GM23338 (cell line): ENCODE measurements around the gene LGI1. TPM values are rescaled to one million over a fixed set of nuclear protein-coding genes. Genes with fewer than 3 reads are reported as not detected.
"Not testable (repeated sequence)": the region's sequence is repeated elsewhere in the genome, so short reads cannot be mapped to it uniquely, and the experiment has no call there.

ENCODE experiments used
- ATAC-seq: fragments of 200-7000 bp; cut with Tn5 transposase; 3 replicates; pipeline ENCODE4 v1.9.1; 2020
- DNase-seq: peaks from one replicate; pipeline ENCODE4 v3.0.0-alpha.2; 2015; ENCODE audit warnings: low spot score
- H2AFZ ChIP-seq: fragments of 200-600 bp; sonication (generic); 2 replicates; pipeline ENCODE4 v1.8.0; 2016; ENCODE audit warnings: antibody characterized with exemption, mild to moderate bottlenecking, moderate library complexity
- H3F3A ChIP-seq: fragments of 200-600 bp; sonication (generic); replicated peaks from 2 replicates; pipeline ENCODE4 v1.8.0; 2017; ENCODE audit warnings: antibody characterized with exemption, mixed run types, low read depth
- H3K27ac ChIP-seq: fragments of 200-600 bp; sonication (generic); 2 replicates; pipeline ENCODE4 v1.6.1; 2016; ENCODE audit warnings: low read depth
- H3K27me3 ChIP-seq: fragments of 200-600 bp; sonication (generic); 2 replicates; pipeline ENCODE4 v1.8.0; 2016; ENCODE audit warnings: mild to moderate bottlenecking, mixed run types, moderate library complexity; ENCODE audit not compliant: insufficient read depth
- H3K36me3 ChIP-seq: fragments of 200-600 bp; sonication (generic); 2 replicates; pipeline ENCODE4 v1.8.0; 2016; ENCODE audit warnings: mild to moderate bottlenecking; ENCODE audit not compliant: insufficient read depth
- H3K4me1 ChIP-seq: fragments of 200-600 bp; sonication (generic); 2 replicates; pipeline ENCODE4 v1.8.0; 2016; ENCODE audit warnings: mild to moderate bottlenecking, moderate library complexity; ENCODE audit not compliant: insufficient read depth
- H3K4me2 ChIP-seq: fragments of 200-600 bp; sonication (generic); 2 replicates; pipeline ENCODE4 v1.7.1; 2017; ENCODE audit warnings: mixed run types
- H3K4me3 ChIP-seq: fragments of 200-600 bp; sonication (generic); 2 replicates; pipeline ENCODE4 v1.6.1; 2016; ENCODE audit warnings: mixed run types
- H3K79me2 ChIP-seq: fragments of 200-600 bp; sonication (generic); replicated peaks from 2 replicates; pipeline ENCODE4 v1.8.0; 2017; ENCODE audit warnings: mild to moderate bottlenecking; ENCODE audit not compliant: insufficient read depth
- H3K9me2 ChIP-seq: fragments of 200-600 bp; sonication (generic); 2 replicates; pipeline ENCODE4 v1.8.0; 2017; ENCODE audit not compliant: insufficient read depth
- H4K20me1 ChIP-seq: fragments of 200-600 bp; sonication (generic); replicated peaks from 2 replicates; pipeline ENCODE4 v1.8.0; 2017; ENCODE audit warnings: mild to moderate bottlenecking; ENCODE audit not compliant: insufficient read depth
- H3K27ac Mint-ChIP-seq: 2 replicates; pipeline ENCODE4 v1.8.0; 2020; ENCODE audit warnings: inconsistent platforms, mild to moderate bottlenecking, moderate library complexity, mixed read lengths
- H3K27me3 Mint-ChIP-seq: 3 replicates; pipeline ENCODE4 v1.8.0; 2022; ENCODE audit warnings: low read depth, mild to moderate bottlenecking, moderate library complexity, mixed read lengths, inconsistent platforms; ENCODE audit not compliant: insufficient read depth, poor library complexity
- H3K36me3 Mint-ChIP-seq: 3 replicates; pipeline ENCODE4 v1.8.0; 2021; ENCODE audit warnings: low read depth, mild to moderate bottlenecking, inconsistent platforms, moderate library complexity, mixed read lengths
- H3K4me1 Mint-ChIP-seq: 3 replicates; pipeline ENCODE4 v1.8.0; 2020; ENCODE audit warnings: mild to moderate bottlenecking, inconsistent platforms, mixed read lengths
- H3K4me3 Mint-ChIP-seq: 3 replicates; pipeline ENCODE4 v1.8.0; 2021; ENCODE audit warnings: moderate library complexity, mild to moderate bottlenecking, inconsistent platforms, mixed read lengths
- H3K9me3 Mint-ChIP-seq: 3 replicates; pipeline ENCODE4 v1.8.0; 2020; ENCODE audit warnings: moderate library complexity, mild to moderate bottlenecking, inconsistent platforms, mixed read lengths
- CREB1 ChIP-seq: fragments of 250-450 bp; sonication (Bioruptor Pico); IDR thresholded peaks from 2 replicates; pipeline ENCODE4 v1.5.0; 2020; ENCODE audit warnings: low read depth, mild to moderate bottlenecking, moderate library complexity
- ETS1 ChIP-seq: IDR thresholded peaks from 2 replicates; pipeline ENCODE4 v1.6.1; 2016; ENCODE audit warnings: antibody characterized with exemption
- EZH2phosphoT487 ChIP-seq: fragments of 200-600 bp; sonication (generic); IDR thresholded peaks from one replicate; pipeline ENCODE4 v1.8.1; 2018; ENCODE audit warnings: antibody characterized with exemption; ENCODE audit not compliant: unreplicated experiment
- JUNB ChIP-seq: IDR thresholded peaks from one replicate; pipeline ENCODE4 v1.6.1; 2016; ENCODE audit warnings: antibody characterized with exemption; ENCODE audit not compliant: unreplicated experiment
- NANOG ChIP-seq: IDR thresholded peaks from 2 replicates; pipeline ENCODE4 v1.6.1; 2016; ENCODE audit warnings: antibody characterized with exemption, borderline replicate concordance
- POLR2AphosphoS5 ChIP-seq: IDR thresholded peaks from 2 replicates; pipeline ENCODE4 v1.6.1; 2016; ENCODE audit warnings: antibody characterized with exemption, low read depth
- STAT1 ChIP-seq: IDR thresholded peaks from one replicate; pipeline ENCODE4 v1.6.1; 2016; ENCODE audit warnings: antibody characterized with exemption; ENCODE audit not compliant: unreplicated experiment
- ZNF114 ChIP-seq: fragments of 250-450 bp; sonication (Bioruptor Pico); IDR thresholded peaks from 2 replicates; pipeline ENCODE4 v1.5.0; 2020; ENCODE audit warnings: mild to moderate bottlenecking, moderate library complexity
- ZNF331 ChIP-seq: fragments of 250-450 bp; sonication (Bioruptor Pico); IDR thresholded peaks from 2 replicates; pipeline ENCODE4 v1.5.0; 2020; ENCODE audit warnings: low read depth, mild to moderate bottlenecking, moderate library complexity
- polyA plus RNA-seq: library from polyadenylated mRNA; unstranded; fragments of >200 nt; fragmentation: Nextera tagmentation; extraction: Ambion mirVana; gene quantifications from 2 replicates; pipeline ENCODE4 v1.2.1, GENCODE V29; 2016
- total RNA-seq: library from RNA; depleted of rRNA; stranded (reverse); fragments of >200 nt; shearing (Covaris generic); gene quantifications from 2 replicates; pipeline ENCODE4 v1.2.3, GENCODE V29; 2014
- TF ChIP-seq, protein P1 (sequence below), 2 experiments: fragments of 200-600 bp in 1 of 2; sonication (generic) in 1 of 2; conservative IDR thresholded peaks; 2 replicates each; pipeline versions ENCODE4 v1.5.1 to v1.6.1; 2016 to 2017; ENCODE audit warnings: antibody characterized with exemption in 2 of 2, low read depth in 2 of 2, mild to moderate bottlenecking in 2 of 2, moderate library complexity in 1 of 2
- TF ChIP-seq, protein P2 (sequence below): IDR thresholded peaks from one replicate; pipeline ENCODE4 v1.6.1; 2018; ENCODE audit warnings: antibody characterized with exemption; ENCODE audit not compliant: unreplicated experiment

Gene LGI1
- total and polyA plus RNA-seq, 2 experiments from 2014 or later, result 0.28 to 0.31 TPM

DNA sequence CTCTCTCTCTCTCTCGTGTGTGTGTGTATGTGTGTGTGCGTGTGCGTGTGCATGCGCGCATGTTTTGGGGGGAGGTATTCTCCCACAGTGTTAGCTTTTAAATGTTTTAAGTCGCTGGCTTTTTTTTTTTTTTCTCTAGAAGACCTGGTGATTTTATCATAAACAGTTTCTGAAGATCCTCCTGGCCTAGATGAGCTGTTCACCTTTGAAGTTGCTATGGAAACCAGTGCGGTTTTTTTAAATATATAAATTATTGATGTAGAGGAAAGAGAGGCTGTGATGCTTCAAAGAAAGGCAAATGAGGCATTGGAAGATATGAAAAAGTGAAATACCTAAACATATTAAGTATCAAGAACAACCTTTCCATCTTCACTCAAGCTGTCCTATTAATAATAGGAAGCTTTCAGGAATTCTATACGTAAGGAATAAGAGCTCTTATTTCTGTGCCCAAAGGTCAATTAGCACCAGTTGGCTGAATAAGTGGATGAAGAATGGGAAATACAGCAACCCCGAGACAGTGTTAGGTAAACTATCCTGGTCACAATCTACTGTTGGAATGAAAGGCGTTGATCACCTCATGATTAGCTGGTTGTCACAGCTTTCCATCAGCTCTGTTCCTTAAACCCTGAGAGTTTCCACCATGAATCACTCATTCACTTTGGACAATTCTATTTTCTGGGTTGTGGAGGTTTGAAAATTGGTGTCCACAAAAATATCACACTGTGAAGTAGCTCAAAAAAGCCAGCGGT is 69.5 kb downstream of the LGI1 start (continued):
- TF ChIP-seq ETS1 (no peak), EZH2phosphoT487 (no peak), POLR2AphosphoS5 (no peak), CREB1 (CRISPR knock-in tag) (no peak), NANOG (no peak), STAT1 (no peak), ZNF114 (CRISPR knock-in tag) (no peak), JUNB (no peak), ZNF331 (no peak)
- TF ChIP-seq, protein P1, sequence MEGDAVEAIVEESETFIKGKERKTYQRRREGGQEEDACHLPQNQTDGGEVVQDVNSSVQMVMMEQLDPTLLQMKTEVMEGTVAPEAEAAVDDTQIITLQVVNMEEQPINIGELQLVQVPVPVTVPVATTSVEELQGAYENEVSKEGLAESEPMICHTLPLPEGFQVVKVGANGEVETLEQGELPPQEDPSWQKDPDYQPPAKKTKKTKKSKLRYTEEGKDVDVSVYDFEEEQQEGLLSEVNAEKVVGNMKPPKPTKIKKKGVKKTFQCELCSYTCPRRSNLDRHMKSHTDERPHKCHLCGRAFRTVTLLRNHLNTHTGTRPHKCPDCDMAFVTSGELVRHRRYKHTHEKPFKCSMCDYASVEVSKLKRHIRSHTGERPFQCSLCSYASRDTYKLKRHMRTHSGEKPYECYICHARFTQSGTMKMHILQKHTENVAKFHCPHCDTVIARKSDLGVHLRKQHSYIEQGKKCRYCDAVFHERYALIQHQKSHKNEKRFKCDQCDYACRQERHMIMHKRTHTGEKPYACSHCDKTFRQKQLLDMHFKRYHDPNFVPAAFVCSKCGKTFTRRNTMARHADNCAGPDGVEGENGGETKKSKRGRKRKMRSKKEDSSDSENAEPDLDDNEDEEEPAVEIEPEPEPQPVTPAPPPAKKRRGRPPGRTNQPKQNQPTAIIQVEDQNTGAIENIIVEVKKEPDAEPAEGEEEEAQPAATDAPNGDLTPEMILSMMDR (conservative IDR thresholded peaks at IDR 0.05; ENCODE audit: low read depth in 2 of 2), result no peak
- TF ChIP-seq, protein P2, sequence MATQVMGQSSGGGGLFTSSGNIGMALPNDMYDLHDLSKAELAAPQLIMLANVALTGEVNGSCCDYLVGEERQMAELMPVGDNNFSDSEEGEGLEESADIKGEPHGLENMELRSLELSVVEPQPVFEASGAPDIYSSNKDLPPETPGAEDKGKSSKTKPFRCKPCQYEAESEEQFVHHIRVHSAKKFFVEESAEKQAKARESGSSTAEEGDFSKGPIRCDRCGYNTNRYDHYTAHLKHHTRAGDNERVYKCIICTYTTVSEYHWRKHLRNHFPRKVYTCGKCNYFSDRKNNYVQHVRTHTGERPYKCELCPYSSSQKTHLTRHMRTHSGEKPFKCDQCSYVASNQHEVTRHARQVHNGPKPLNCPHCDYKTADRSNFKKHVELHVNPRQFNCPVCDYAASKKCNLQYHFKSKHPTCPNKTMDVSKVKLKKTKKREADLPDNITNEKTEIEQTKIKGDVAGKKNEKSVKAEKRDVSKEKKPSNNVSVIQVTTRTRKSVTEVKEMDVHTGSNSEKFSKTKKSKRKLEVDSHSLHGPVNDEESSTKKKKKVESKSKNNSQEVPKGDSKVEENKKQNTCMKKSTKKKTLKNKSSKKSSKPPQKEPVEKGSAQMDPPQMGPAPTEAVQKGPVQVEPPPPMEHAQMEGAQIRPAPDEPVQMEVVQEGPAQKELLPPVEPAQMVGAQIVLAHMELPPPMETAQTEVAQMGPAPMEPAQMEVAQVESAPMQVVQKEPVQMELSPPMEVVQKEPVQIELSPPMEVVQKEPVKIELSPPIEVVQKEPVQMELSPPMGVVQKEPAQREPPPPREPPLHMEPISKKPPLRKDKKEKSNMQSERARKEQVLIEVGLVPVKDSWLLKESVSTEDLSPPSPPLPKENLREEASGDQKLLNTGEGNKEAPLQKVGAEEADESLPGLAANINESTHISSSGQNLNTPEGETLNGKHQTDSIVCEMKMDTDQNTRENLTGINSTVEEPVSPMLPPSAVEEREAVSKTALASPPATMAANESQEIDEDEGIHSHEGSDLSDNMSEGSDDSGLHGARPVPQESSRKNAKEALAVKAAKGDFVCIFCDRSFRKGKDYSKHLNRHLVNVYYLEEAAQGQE, result no peak

GRCh38 chr10:93831065-93831464 is 73.3 kb downstream of the LGI1 start:
- Mint-ChIP-seq H3K9me3 (peaks cover 32% of the 10 kb centered on the region), H3K27me3 (peaks cover 26% of the 10 kb centered on the region), H3K36me3 (peaks cover 14% of the 10 kb centered on the region)
- not testable (repeated sequence) for H3K79me2 ChIP-seq, H2AFZ ChIP-seq, H4K20me1 ChIP-seq, DNase-seq, H3K4me1 ChIP-seq, H3F3A ChIP-seq, H3K4me1 Mint-ChIP-seq, H3K9me2 ChIP-seq, H3K27ac Mint-ChIP-seq, H3K27ac ChIP-seq, H3K4me2 ChIP-seq, H3K4me3 ChIP-seq, H3K36me3 ChIP-seq, ATAC-seq, H3K4me3 Mint-ChIP-seq
- H3K27me3 ChIP-seq, result peaks cover 93% of the 10 kb centered on the region
